ENCODE results near the gene SLAMF7. TPM values are rescaled to one million over a fixed set of nuclear protein-coding genes. Genes with fewer than 3 reads are reported as not detected.

Gene SLAMF7
- total and polyA plus RNA-seq, 2 donors (not counting 1 experiment from before 2014, with no cell fraction given): not detected

- no peak for TF ChIP-seq EZH2 (IDR thresholded peaks at IDR 0.05; ENCODE audit: low read length, missing control alignments)
- TF ChIP-seq, protein P1, sequence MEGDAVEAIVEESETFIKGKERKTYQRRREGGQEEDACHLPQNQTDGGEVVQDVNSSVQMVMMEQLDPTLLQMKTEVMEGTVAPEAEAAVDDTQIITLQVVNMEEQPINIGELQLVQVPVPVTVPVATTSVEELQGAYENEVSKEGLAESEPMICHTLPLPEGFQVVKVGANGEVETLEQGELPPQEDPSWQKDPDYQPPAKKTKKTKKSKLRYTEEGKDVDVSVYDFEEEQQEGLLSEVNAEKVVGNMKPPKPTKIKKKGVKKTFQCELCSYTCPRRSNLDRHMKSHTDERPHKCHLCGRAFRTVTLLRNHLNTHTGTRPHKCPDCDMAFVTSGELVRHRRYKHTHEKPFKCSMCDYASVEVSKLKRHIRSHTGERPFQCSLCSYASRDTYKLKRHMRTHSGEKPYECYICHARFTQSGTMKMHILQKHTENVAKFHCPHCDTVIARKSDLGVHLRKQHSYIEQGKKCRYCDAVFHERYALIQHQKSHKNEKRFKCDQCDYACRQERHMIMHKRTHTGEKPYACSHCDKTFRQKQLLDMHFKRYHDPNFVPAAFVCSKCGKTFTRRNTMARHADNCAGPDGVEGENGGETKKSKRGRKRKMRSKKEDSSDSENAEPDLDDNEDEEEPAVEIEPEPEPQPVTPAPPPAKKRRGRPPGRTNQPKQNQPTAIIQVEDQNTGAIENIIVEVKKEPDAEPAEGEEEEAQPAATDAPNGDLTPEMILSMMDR (conservative IDR thresholded peaks at IDR 0.05 in 1 of 2, IDR thresholded peaks at IDR 0.05 in 1 of 2; ENCODE audit: low read depth in 1 of 2, low read length in 2 of 2): no peak
These were observed 56.9 kb downstream of the SLAMF7 start, which contains the start of gene LY9 for GRCh38 chr1:160795951-160796383. Gene LY9 (plus strand): TSS chr1:160796174. CDS start chr1:160796188, 14 bp downstream.

DNA sequence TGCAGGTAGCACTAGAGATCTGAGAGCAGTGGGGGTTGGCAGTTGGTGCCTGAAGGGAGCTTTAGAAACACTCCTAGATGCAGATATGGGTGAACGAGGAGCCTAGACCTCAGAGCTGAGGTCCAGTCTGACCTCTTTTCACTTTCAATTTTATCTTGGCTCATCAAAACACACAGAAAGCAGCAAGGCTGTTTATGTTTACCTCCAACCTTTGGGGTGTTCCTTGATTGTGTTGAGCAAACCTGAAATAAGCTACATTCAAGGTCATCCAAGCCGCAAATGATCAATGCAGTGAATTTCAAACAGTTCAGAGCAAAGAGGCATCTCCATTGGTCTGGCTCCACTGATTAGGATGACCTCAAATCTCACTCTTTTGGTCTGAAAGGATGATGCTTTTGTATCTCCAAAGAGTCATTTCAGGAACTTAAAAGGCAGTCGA lies 58.2 kb downstream of the SLAMF7 start:
- Histone ChIP-seq H3K79me2 (ENCODE audit: control insufficient read depth, insufficient read depth, low read length) (no peaks in the 10 kb centered on the region), H4K20me1 (ENCODE audit: control insufficient read depth, extremely low read depth, insufficient read depth, low read length) (no peaks in the 10 kb centered on the region)

More at GRCh38 chr1:160795951-160796383, 56.9 kb downstream of the SLAMF7 start, which contains the start of gene LY9:
- Histone ChIP-seq H2AFZ (ENCODE audit: low read length) (no peak within 1 kb of the TSS), H3K9ac (ENCODE audit: insufficient read depth, low read length) (no peak within 1 kb of the TSS), H3K4me1 (ENCODE audit: control insufficient read depth, extremely low read depth, insufficient read depth, low read length) (no peaks in the 10 kb centered on the region), H3K9me3 (ENCODE audit: control insufficient read depth, insufficient read depth, low read depth, low read length) (no peaks in the 10 kb centered on the region), H3K4me3 (replicated peaks in 1 of 4; ENCODE audit: control extremely low read depth in 1 of 4, insufficient read depth in 1 of 4, low read depth in 3 of 4, low read length in 4 of 4) (no peak within 1 kb of the TSS), H3K27ac (ENCODE audit: insufficient read depth, low read length) (no peak within 1 kb of the TSS), H3K79me2 (ENCODE audit: control insufficient read depth, insufficient read depth, low read length) (no peaks in the 10 kb centered on the region), H4K20me1 (ENCODE audit: control insufficient read depth, extremely low read depth, insufficient read depth, low read length) (no peaks in the 10 kb centered on the region), H3K36me3 (ENCODE audit: control insufficient read depth, insufficient read depth, low read length) (no peaks in the 10 kb centered on the region), H3K4me2 (ENCODE audit: extremely low read depth, insufficient read depth, low read length) (no peak within 1 kb of the TSS), H3K27me3 (ENCODE audit: control insufficient read depth, insufficient read depth, low read length) (no peaks in the 10 kb centered on the region)
- no peak for DNase-seq (ENCODE audit: low read depth in 2 of 2)

GRCh38 chr1:160797861-160798273 lies 58.8 kb downstream of the SLAMF7 start:
- DNase-seq (ENCODE audit: low read depth in 2 of 2): no peak
- Histone ChIP-seq H3K4me3 (replicated peaks in 1 of 4; ENCODE audit: control extremely low read depth in 1 of 4, insufficient read depth in 1 of 4, low read depth in 3 of 4, low read length in 4 of 4) (no peak overlapping the region), H4K20me1 (ENCODE audit: control insufficient read depth, extremely low read depth, insufficient read depth, low read length) (no peaks in the 10 kb centered on the region), H3K4me2 (ENCODE audit: extremely low read depth, insufficient read depth, low read length) (no peak overlapping the region), H3K27ac (ENCODE audit: insufficient read depth, low read length) (no peak overlapping the region), H3K36me3 (ENCODE audit: control insufficient read depth, insufficient read depth, low read length) (no peaks in the 10 kb centered on the region), H3K9ac (ENCODE audit: insufficient read depth, low read length) (no peak overlapping the region), H3K27me3 (ENCODE audit: control insufficient read depth, insufficient read depth, low read length) (no peaks in the 10 kb centered on the region), H3K4me1 (ENCODE audit: control insufficient read depth, extremely low read depth, insufficient read depth, low read length) (no peaks in the 10 kb centered on the region), H3K9me3 (ENCODE audit: control insufficient read depth, insufficient read depth, low read depth, low read length) (no peaks in the 10 kb centered on the region), H2AFZ (ENCODE audit: low read length) (no peak overlapping the region), H3K79me2 (ENCODE audit: control insufficient read depth, insufficient read depth, low read length) (no peaks in the 10 kb centered on the region)
- TF ChIP-seq, protein P1 (conservative IDR thresholded peaks at IDR 0.05 in 1 of 2, IDR thresholded peaks at IDR 0.05 in 1 of 2; ENCODE audit: low read depth in 1 of 2, low read length in 2 of 2): no peak
- no peak for TF ChIP-seq EZH2 (IDR thresholded peaks at IDR 0.05; ENCODE audit: low read length, missing control alignments)

More for the DNA sequence above, 58.2 kb downstream of the SLAMF7 start:
- Histone ChIP-seq H3K4me3 (replicated peaks in 1 of 4; ENCODE audit: control extremely low read depth in 1 of 4, insufficient read depth in 1 of 4, low read depth in 3 of 4, low read length in 4 of 4) (no peak overlapping the region), H3K9me3 (ENCODE audit: control insufficient read depth, insufficient read depth, low read depth, low read length) (no peaks in the 10 kb centered on the region), H3K9ac (ENCODE audit: insufficient read depth, low read length) (no peak overlapping the region), H3K4me2 (ENCODE audit: extremely low read depth, insufficient read depth, low read length) (no peak overlapping the region), H3K4me1 (ENCODE audit: control insufficient read depth, extremely low read depth, insufficient read depth, low read length) (no peaks in the 10 kb centered on the region), H3K36me3 (ENCODE audit: control insufficient read depth, insufficient read depth, low read length) (no peaks in the 10 kb centered on the region), H3K27me3 (ENCODE audit: control insufficient read depth, insufficient read depth, low read length) (no peaks in the 10 kb centered on the region), H2AFZ (ENCODE audit: low read length) (no peak overlapping the region), H3K27ac (ENCODE audit: insufficient read depth, low read length) (no peak overlapping the region)
- DNase-seq (ENCODE audit: low read depth in 2 of 2): no peak
- TF ChIP-seq EZH2 (IDR thresholded peaks at IDR 0.05; ENCODE audit: low read length, missing control alignments): no peak
- TF ChIP-seq, protein P1 (conservative IDR thresholded peaks at IDR 0.05 in 1 of 2, IDR thresholded peaks at IDR 0.05 in 1 of 2; ENCODE audit: low read depth in 1 of 2, low read length in 2 of 2): no peak

Measured in fibroblast of lung (primary cell).